Tibial nerve (tissue), 4 donors: Measurements from ENCODE around the gene HOXB4. TPM values are rescaled to one million over a fixed set of nuclear protein-coding genes. Genes with fewer than 3 reads are reported as not detected.
A peak's percentile ranks its signal among the peaks of the same experiment; 100 is the strongest.

Experiments used
- DNase-seq, 2 donors: peaks; one replicate each; pipeline ENCODE4 v3.0.0-alpha.2; 2019; ENCODE audit warnings: low spot score in 2 of 2
- H3K27ac ChIP-seq, 4 donors: fragments of 200-600 bp; sonication (generic) in 3 of 4; one replicate each; pipeline ENCODE4 v1.5.1; 2017 to 2019; ENCODE audit warnings: mild to moderate bottlenecking in 1 of 4
- H3K27me3 ChIP-seq, 2 donors: fragments of 200-600 bp; sonication (generic) in 1 of 2; one replicate each; pipeline versions ENCODE4 v1.5.1 to v1.6.0; 2017 to 2019
- H3K36me3 ChIP-seq, 3 donors: fragments of 200-600 bp; sonication (generic); one replicate each; pipeline ENCODE4 v1.5.1; 2018 to 2019
- H3K4me1 ChIP-seq, 4 donors: fragments of 200-600 bp; sonication (generic) in 3 of 4; one replicate each; pipeline ENCODE4 v1.5.1; 2017 to 2019
- H3K4me3 ChIP-seq, 4 donors: fragments of 200-600 bp; sonication (generic) in 3 of 4; one replicate each; pipeline ENCODE4 v1.5.1; 2017 to 2019; ENCODE audit warnings: mild to moderate bottlenecking in 1 of 4, moderate library complexity in 1 of 4
- H3K9me3 ChIP-seq, 4 donors: fragments of 200-600 bp; sonication (generic) in 3 of 4; one replicate each; pipeline ENCODE4 v1.5.1; 2017 to 2019
- CTCF ChIP-seq, 5 experiments: fragments of 200-600 bp in 3 of 5; fragments of 450-650 bp in 2 of 5; sonication (generic) in 3 of 5; IDR thresholded peaks; one replicate each; pipeline ENCODE4 v1.5.1; 2016 to 2019; ENCODE audit warnings: antibody characterized with exemption in 5 of 5, mild to moderate bottlenecking in 3 of 5, moderate library complexity in 2 of 5
- EP300 ChIP-seq, 2 donors: sonication (generic); formaldehyde crosslinking; IDR thresholded peaks; one replicate each; pipeline ENCODE4 v1.6.1; 2017; ENCODE audit warnings: antibody characterized with exemption in 2 of 2, mild to moderate bottlenecking in 1 of 2
- POLR2A ChIP-seq, 2 donors: fragments of 450-650 bp; IDR thresholded peaks; one replicate each; pipeline ENCODE4 v1.6.1; 2017; ENCODE audit warnings: antibody characterized with exemption in 2 of 2, mild to moderate bottlenecking in 2 of 2, moderate library complexity in 2 of 2
- WGBS, 2 donors: methylation state at CpG; one replicate each; pipeline ENCODE4 v1.1.5; 2018; 5-methylcytosine and 5-hydroxymethylcytosine counted together
- total RNA-seq, 4 donors: library from RNA; depleted of rRNA; stranded (reverse); fragments of >200 nt; gene quantifications; one replicate each; pipeline ENCODE4 v1.1.0, GENCODE V29; 2016

HOXB4 gene
- total RNA-seq, 4 donors from 2014 or later = 1.2 to 3.5 (median 2.0) TPM

GRCh38 chr17:48569240-48569582, 8.9 kb downstream of the HOXB4 start:
- TF ChIP-seq POLR2A (IDR thresholded peaks at IDR 0.05) (no peak), CTCF (IDR thresholded peaks at IDR 0.05) (no peak), EP300 (IDR thresholded peaks at IDR 0.05) (no peak)
- peaks cover 0 to 60% (median 8%) of the 10 kb centered on the region in 4 donors for H3K4me1 ChIP-seq
- H3K36me3 ChIP-seq = no peaks in the 10 kb centered on the region
- H3K9me3 ChIP-seq = no peaks in the 10 kb centered on the region
- peak overlapping the region in 1 of 4 donors; percentile 31 for H3K4me3 ChIP-seq
- no peak for DNase-seq
- 20 to 28% methylated on average over 3 of the region's 3 CpGs for WGBS, 2 donors
- H3K27me3 ChIP-seq = peaks cover 0 to 89% of the 10 kb centered on the region in 2 donors
- peak overlapping the region; percentile 38 to 85 (median 82) for H3K27ac ChIP-seq

DNA sequence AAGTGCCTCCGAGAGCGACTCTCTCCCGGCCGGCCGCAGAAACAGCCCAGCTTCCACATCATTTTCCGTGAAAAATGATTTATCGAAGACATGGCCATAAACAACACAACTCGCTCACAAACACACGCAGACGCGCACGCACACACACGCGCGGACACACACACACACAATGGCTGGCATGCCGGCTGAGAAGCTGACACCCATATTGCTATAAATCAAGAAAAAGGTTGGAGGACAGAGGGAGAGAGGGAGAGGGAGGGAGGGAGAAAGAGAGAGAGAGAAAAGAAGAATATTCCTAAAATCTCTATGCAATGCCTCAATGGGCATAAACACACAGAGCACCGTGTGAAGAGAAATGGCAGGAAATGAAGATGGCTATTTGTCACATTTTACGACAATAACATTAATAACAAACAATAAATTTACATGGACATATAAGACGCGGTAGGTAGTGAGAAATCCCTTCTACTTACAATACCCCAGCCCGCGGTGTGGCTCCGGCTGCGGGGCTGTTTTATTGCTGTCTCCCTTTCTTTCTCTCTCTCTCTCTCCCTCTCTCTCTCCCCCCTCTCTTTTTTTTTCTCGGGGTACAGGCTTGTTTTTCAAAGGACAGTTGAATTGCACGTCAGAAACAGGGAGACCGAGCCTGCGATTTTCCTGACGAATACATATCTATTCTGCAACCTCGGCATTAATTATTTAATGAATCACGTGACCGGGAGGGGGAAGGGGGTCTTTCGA, 9.5 kb downstream of the HOXB4 start:
- Histone ChIP-seq H3K4me3 (peak overlapping the region; percentile 3 to 31 (median 8)), H3K27ac (peak overlapping the region; percentile 38 to 85 (median 82)), H3K27me3 (peaks cover 0 to 90% of the 10 kb centered on the region in 2 donors), H3K36me3 (no peaks in the 10 kb centered on the region), H3K9me3 (no peaks in the 10 kb centered on the region), H3K4me1 (peaks cover 0 to 66% (median 8%) of the 10 kb centered on the region in 4 donors)
- DNase-seq = no peak
- TF ChIP-seq CTCF (IDR thresholded peaks at IDR 0.05) = no peak
- TF ChIP-seq EP300 (IDR thresholded peaks at IDR 0.05) = no peak
- no peak for TF ChIP-seq POLR2A (IDR thresholded peaks at IDR 0.05)
- 9 to 13% methylated on average over 33 of the region's 33 CpGs for WGBS, 2 donors

- H3K27ac ChIP-seq = peak overlapping the region; percentile 6 to 85 (median 61)
- no peaks in the 10 kb centered on the region for H3K9me3 ChIP-seq
- TF ChIP-seq EP300 (IDR thresholded peaks at IDR 0.05) (no peak), CTCF (IDR thresholded peaks at IDR 0.05) (no peak), POLR2A (IDR thresholded peaks at IDR 0.05) (no peak)
- DNase-seq = no peak
- peaks cover 0 to 97% of the 10 kb centered on the region in 2 donors for H3K27me3 ChIP-seq
- H3K4me1 ChIP-seq = peaks cover 0 to 60% (median 8%) of the 10 kb centered on the region in 4 donors
- H3K36me3 ChIP-seq = no peaks in the 10 kb centered on the region
- peak overlapping the region; percentile 3 to 31 (median 8) for H3K4me3 ChIP-seq
- WGBS, 2 donors = 30 to 61% methylated on average over 2 of the region's 2 CpGs
These were observed 10.3 kb downstream of the HOXB4 start for GRCh38 chr17:48567646-48568354.

- Histone ChIP-seq H3K27ac (peak overlapping the region in 1 of 4 donors; percentile 6), H3K9me3 (no peaks in the 10 kb centered on the region), H3K27me3 (peaks cover 0 to 97% of the 10 kb centered on the region in 2 donors), H3K36me3 (no peaks in the 10 kb centered on the region), H3K4me3 (no peak overlapping the region), H3K4me1 (peaks cover 0 to 57% (median 8%) of the 10 kb centered on the region in 4 donors)
- TF ChIP-seq CTCF (IDR thresholded peaks at IDR 0.05) (no peak), EP300 (IDR thresholded peaks at IDR 0.05) (no peak), POLR2A (IDR thresholded peaks at IDR 0.05) (no peak)
- 51 to 53% methylated on average over 6 of the region's 6 CpGs for WGBS, 2 donors
- DNase-seq = no peak
These were observed 10.9 kb downstream of the HOXB4 start for GRCh38 chr17:48567209-48567608.

- H3K27ac ChIP-seq = peak overlapping the region in 2 of 4 donors; percentile 6 to 20
- H3K36me3 ChIP-seq = no peaks in the 10 kb centered on the region
- 45 to 65% methylated on average over 2 of the region's 2 CpGs for WGBS, 2 donors
- no peak overlapping the region for H3K4me3 ChIP-seq
- TF ChIP-seq POLR2A (IDR thresholded peaks at IDR 0.05) (no peak), CTCF (IDR thresholded peaks at IDR 0.05) (no peak), EP300 (IDR thresholded peaks at IDR 0.05) (no peak)
- DNase-seq = no peak
- H3K9me3 ChIP-seq = no peaks in the 10 kb centered on the region
- H3K27me3 ChIP-seq = peaks cover 0 to 98% of the 10 kb centered on the region in 2 donors
- H3K4me1 ChIP-seq = peaks cover 0 to 59% (median 9%) of the 10 kb centered on the region in 4 donors
These were observed 11.4 kb downstream of the HOXB4 start for GRCh38 chr17:48566717-48567116.
